Mesendoderm (in vitro differentiated cells): ENCODE results near the gene VPS4B.

ENCODE experiments used
- DNase-seq: peaks from one replicate; pipeline ENCODE4 v3.0.0; 2013
- H2AK5ac ChIP-seq: 2 replicates; pipeline ENCODE4 v1.6.1; 2013; ENCODE audit warnings: low read length, inconsistent platforms
- H2BK120ac ChIP-seq: 2 replicates; pipeline ENCODE4 v1.6.1; 2013; ENCODE audit warnings: low read depth, mild to moderate bottlenecking, low read length, moderate library complexity, mixed read lengths
- H2BK15ac ChIP-seq: replicated peaks from 2 replicates; pipeline ENCODE4 v1.6.1; 2013; ENCODE audit warnings: low read depth, mild to moderate bottlenecking, moderate library complexity
- H2BK5ac ChIP-seq: 2 replicates; pipeline ENCODE4 v1.6.1; 2013; ENCODE audit warnings: low read length, inconsistent platforms
- H3K18ac ChIP-seq: 2 replicates; pipeline ENCODE4 v1.6.1; 2013; ENCODE audit warnings: mild to moderate bottlenecking, low read length, mixed read lengths
- H3K23ac ChIP-seq: one replicate; pipeline ENCODE4 v1.6.1; 2013; ENCODE audit warnings: low read length
- H3K27ac ChIP-seq: 2 replicates; pipeline ENCODE4 v1.5.1; 2013; ENCODE audit warnings: low read depth, mild to moderate bottlenecking, inconsistent platforms, low read length, moderate library complexity
- H3K27me3 ChIP-seq: 2 replicates; pipeline ENCODE4 v1.6.1; 2013; ENCODE audit warnings: low read length, control low read depth, mild to moderate bottlenecking, inconsistent platforms; ENCODE audit not compliant: insufficient read depth, poor library complexity
- H3K36me3 ChIP-seq: 2 replicates; pipeline ENCODE4 v1.6.1; 2013; ENCODE audit warnings: low read length, inconsistent platforms; ENCODE audit not compliant: control insufficient read depth, insufficient read depth
- H3K4ac ChIP-seq: one replicate; pipeline ENCODE4 v1.6.1; 2013; ENCODE audit warnings: low read depth, mild to moderate bottlenecking, low read length, moderate library complexity
- H3K4me1 ChIP-seq: 2 replicates; pipeline ENCODE4 v1.6.1; 2013; ENCODE audit warnings: low read depth, low read length, inconsistent platforms; ENCODE audit not compliant: control insufficient read depth
- H3K4me2 ChIP-seq: 2 replicates; pipeline ENCODE4 v1.6.1; 2013; ENCODE audit warnings: low read length
- H3K4me3 ChIP-seq: 2 replicates; pipeline ENCODE4 v1.5.1; 2013; ENCODE audit warnings: mild to moderate bottlenecking, low read length
- H3K56ac ChIP-seq: one replicate; pipeline ENCODE4 v1.6.1; 2013; ENCODE audit warnings: low read length
- H3K79me1 ChIP-seq: 2 replicates; pipeline ENCODE4 v1.6.1; 2013; ENCODE audit warnings: low read length, inconsistent platforms
- H3K79me2 ChIP-seq: 2 replicates; pipeline ENCODE4 v1.6.1; 2013; ENCODE audit warnings: mild to moderate bottlenecking, low read length; ENCODE audit not compliant: control insufficient read depth, insufficient read depth
- H3K9ac ChIP-seq: 2 replicates; pipeline ENCODE4 v1.6.1; 2013; ENCODE audit warnings: low read length, inconsistent platforms
- H4K5ac ChIP-seq: one replicate; pipeline ENCODE4 v1.6.1; 2013; ENCODE audit warnings: low read length
- H4K8ac ChIP-seq: one replicate; pipeline ENCODE4 v1.6.1; 2013; ENCODE audit warnings: low read depth, mild to moderate bottlenecking, control low read depth, low read length, moderate library complexity
- WGBS: extraction: QIAGEN DNeasy Blood & Tissue Kit; methylation state at CpG from one replicate; pipeline ENCODE4 v1.1.7; 2013; ENCODE audit warnings: low lambda C conversion rate, missing lambda C conversion rate; ENCODE audit not compliant: insufficient coverage; ENCODE audit errors: extremely low coverage; 5-methylcytosine and 5-hydroxymethylcytosine counted together

The VPS4B gene

DNA sequence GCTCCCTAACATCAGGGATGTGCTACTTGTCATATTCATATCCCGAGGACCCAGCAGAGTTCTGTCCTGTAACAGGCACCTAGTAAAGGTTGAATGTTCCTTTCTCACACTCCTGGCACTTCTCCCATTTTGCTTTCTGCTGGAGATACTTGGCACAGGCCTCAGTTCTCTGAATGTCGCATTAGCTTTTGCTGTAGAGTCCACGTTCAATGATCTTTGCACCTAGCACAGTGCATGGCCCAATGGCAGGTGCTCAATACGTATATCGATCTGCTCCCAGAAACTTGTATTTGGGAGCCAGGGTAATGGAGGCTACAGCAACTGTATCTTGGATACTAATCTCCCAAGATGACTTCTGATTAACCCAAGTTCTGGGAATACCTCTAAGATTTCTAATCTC is 24.8 kb upstream of the VPS4B start:
- H3K79me1 ChIP-seq, result no peaks in the 10 kb centered on the region
- H3K18ac ChIP-seq, result no peak overlapping the region
- no peak overlapping the region for H3K4me3 ChIP-seq
- H4K8ac ChIP-seq, result no peak overlapping the region
- no peak overlapping the region for H2AK5ac ChIP-seq
- DNase-seq, result no peak
- H3K27me3 ChIP-seq, result no peaks in the 10 kb centered on the region
- no CpG with 5 or more reads among the region's 5 CpGs for WGBS
- H3K27ac ChIP-seq, result no peak overlapping the region
- no peak overlapping the region for H4K5ac ChIP-seq
- H3K79me2 ChIP-seq, result no peaks in the 10 kb centered on the region
- H3K9ac ChIP-seq, result no peak overlapping the region
- no peaks in the 10 kb centered on the region for H3K4me1 ChIP-seq
- H3K23ac ChIP-seq, result no peak overlapping the region
- no peak overlapping the region for H2BK5ac ChIP-seq
- H3K56ac ChIP-seq, result no peak overlapping the region
- H3K4me2 ChIP-seq, result no peak overlapping the region
- no peak overlapping the region for H2BK15ac ChIP-seq
- no peak overlapping the region for H3K4ac ChIP-seq
- H3K36me3 ChIP-seq, result no peaks in the 10 kb centered on the region
- H2BK120ac ChIP-seq, result no peak overlapping the region

DNA sequence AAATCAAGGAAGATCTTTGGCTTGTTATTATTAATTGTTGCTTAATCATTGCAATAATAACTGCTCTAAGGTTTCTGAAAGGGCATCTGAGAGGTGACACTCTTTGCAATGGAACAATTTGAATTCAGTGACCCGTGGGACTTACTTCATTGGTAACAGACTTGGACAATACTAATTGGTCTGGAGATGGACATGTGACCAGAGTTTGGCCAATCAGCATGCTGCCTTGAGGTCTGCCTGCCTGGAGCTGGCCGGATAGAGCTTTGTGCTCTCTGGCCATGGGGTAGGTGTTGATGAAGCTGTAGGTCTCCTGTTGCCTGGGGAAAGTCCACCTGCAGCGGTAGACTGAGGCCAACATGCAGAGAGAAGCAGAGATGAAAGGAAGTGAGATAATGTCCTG is 24.0 kb upstream of the VPS4B start:
- Histone ChIP-seq H4K5ac (no peak overlapping the region), H3K56ac (no peak overlapping the region), H3K4me2 (no peak overlapping the region), H3K4ac (no peak overlapping the region), H4K8ac (no peak overlapping the region), H3K18ac (no peak overlapping the region), H3K27me3 (no peaks in the 10 kb centered on the region), H3K9ac (no peak overlapping the region), H3K23ac (no peak overlapping the region), H2BK120ac (no peak overlapping the region), H3K27ac (no peak overlapping the region), H2BK15ac (no peak overlapping the region), H3K79me2 (no peaks in the 10 kb centered on the region), H2BK5ac (no peak overlapping the region), H2AK5ac (no peak overlapping the region), H3K36me3 (no peaks in the 10 kb centered on the region), H3K4me3 (no peak overlapping the region), H3K4me1 (no peaks in the 10 kb centered on the region), H3K79me1 (no peaks in the 10 kb centered on the region)
- no CpG with 5 or more reads among the region's 3 CpGs for WGBS
- no peak for DNase-seq

GRCh38 chr18:63445037-63445436 is 22.8 kb upstream of the VPS4B start:
- no peak overlapping the region for H3K56ac ChIP-seq
- H3K9ac ChIP-seq, result no peak overlapping the region
- H2BK5ac ChIP-seq, result no peak overlapping the region
- no peak for DNase-seq
- H4K8ac ChIP-seq, result no peak overlapping the region
- no peak overlapping the region for H4K5ac ChIP-seq
- H2AK5ac ChIP-seq, result no peak overlapping the region
- no peak overlapping the region for H2BK120ac ChIP-seq
- no peak overlapping the region for H2BK15ac ChIP-seq
- no peak overlapping the region for H3K4ac ChIP-seq
- no peak overlapping the region for H3K23ac ChIP-seq
- no peaks in the 10 kb centered on the region for H3K4me1 ChIP-seq
- H3K79me2 ChIP-seq, result no peaks in the 10 kb centered on the region
- no peaks in the 10 kb centered on the region for H3K36me3 ChIP-seq
- WGBS, result no CpG with 5 or more reads among the region's 2 CpGs
- no peak overlapping the region for H3K27ac ChIP-seq
- no peaks in the 10 kb centered on the region for H3K27me3 ChIP-seq
- no peak overlapping the region for H3K4me3 ChIP-seq
- H3K4me2 ChIP-seq, result no peak overlapping the region
- no peaks in the 10 kb centered on the region for H3K79me1 ChIP-seq
- no peak overlapping the region for H3K18ac ChIP-seq

- H3K9ac ChIP-seq, result no peak overlapping the region
- H3K4me3 ChIP-seq, result no peak overlapping the region
- no peaks in the 10 kb centered on the region for H3K4me1 ChIP-seq
- no peak overlapping the region for H2BK120ac ChIP-seq
- H3K56ac ChIP-seq, result no peak overlapping the region
- no peak overlapping the region for H3K4me2 ChIP-seq
- no peaks in the 10 kb centered on the region for H3K36me3 ChIP-seq
- 100% methylated on average over 1 of the region's 6 CpGs for WGBS
- no peak overlapping the region for H2BK5ac ChIP-seq
- no peak overlapping the region for H2BK15ac ChIP-seq
- H3K4ac ChIP-seq, result no peak overlapping the region
- H4K8ac ChIP-seq, result no peak overlapping the region
- H3K18ac ChIP-seq, result no peak overlapping the region
- no peak overlapping the region for H2AK5ac ChIP-seq
- no peak overlapping the region for H3K27ac ChIP-seq
- H3K79me2 ChIP-seq, result no peaks in the 10 kb centered on the region
- H3K79me1 ChIP-seq, result no peaks in the 10 kb centered on the region
- DNase-seq, result no peak
- no peaks in the 10 kb centered on the region for H3K27me3 ChIP-seq
- no peak overlapping the region for H4K5ac ChIP-seq
- no peak overlapping the region for H3K23ac ChIP-seq
Observed at GRCh38 chr18:63444580-63444979, 22.3 kb upstream of the VPS4B start.

- Histone ChIP-seq H3K79me1 (no peaks in the 10 kb centered on the region), H3K4me2 (no peak overlapping the region), H4K8ac (no peak overlapping the region), H3K27me3 (no peaks in the 10 kb centered on the region), H3K4me3 (no peak overlapping the region), H3K18ac (no peak overlapping the region), H2BK5ac (no peak overlapping the region), H3K56ac (no peak overlapping the region), H3K79me2 (no peaks in the 10 kb centered on the region), H3K4ac (no peak overlapping the region), H3K23ac (no peak overlapping the region), H4K5ac (no peak overlapping the region), H3K27ac (no peak overlapping the region), H2AK5ac (no peak overlapping the region), H2BK120ac (no peak overlapping the region), H3K9ac (no peak overlapping the region), H3K4me1 (no peaks in the 10 kb centered on the region), H2BK15ac (no peak overlapping the region), H3K36me3 (no peaks in the 10 kb centered on the region)
- WGBS, result no CpG with 5 or more reads among the region's 6 CpGs
- DNase-seq, result no peak
Observed at GRCh38 chr18:63443829-63444228, 21.6 kb upstream of the VPS4B start.

- Histone ChIP-seq H2BK5ac (no peak overlapping the region), H3K56ac (no peak overlapping the region), H3K9ac (no peak overlapping the region), H4K5ac (no peak overlapping the region), H3K4me2 (no peak overlapping the region), H2BK120ac (no peak overlapping the region), H2BK15ac (no peak overlapping the region), H3K36me3 (no peaks in the 10 kb centered on the region), H3K27me3 (no peaks in the 10 kb centered on the region), H3K4me1 (no peaks in the 10 kb centered on the region), H2AK5ac (no peak overlapping the region), H3K79me1 (no peaks in the 10 kb centered on the region), H3K27ac (no peak overlapping the region), H4K8ac (no peak overlapping the region), H3K18ac (no peak overlapping the region), H3K79me2 (no peaks in the 10 kb centered on the region), H3K4ac (no peak overlapping the region), H3K23ac (no peak overlapping the region), H3K4me3 (no peak overlapping the region)
- DNase-seq, result no peak
- no CpG with 5 or more reads among the region's 5 CpGs for WGBS
Observed at GRCh38 chr18:63440881-63441280, 18.6 kb upstream of the VPS4B start.
